Measurements from ENCODE around the gene CCL17. TPM values are rescaled to one million over a fixed set of nuclear protein-coding genes. Genes with fewer than 3 reads are reported as not detected.

The CCL17 gene
- not detected in 2 replicates for total RNA-seq

GRCh38 chr16:57403965-57404817, at the start of gene CCL17:
TSS of gene CCL17 (plus strand) at chr16:57404767. CDS start at chr16:57413933, 9,166 bp downstream.

DNA sequence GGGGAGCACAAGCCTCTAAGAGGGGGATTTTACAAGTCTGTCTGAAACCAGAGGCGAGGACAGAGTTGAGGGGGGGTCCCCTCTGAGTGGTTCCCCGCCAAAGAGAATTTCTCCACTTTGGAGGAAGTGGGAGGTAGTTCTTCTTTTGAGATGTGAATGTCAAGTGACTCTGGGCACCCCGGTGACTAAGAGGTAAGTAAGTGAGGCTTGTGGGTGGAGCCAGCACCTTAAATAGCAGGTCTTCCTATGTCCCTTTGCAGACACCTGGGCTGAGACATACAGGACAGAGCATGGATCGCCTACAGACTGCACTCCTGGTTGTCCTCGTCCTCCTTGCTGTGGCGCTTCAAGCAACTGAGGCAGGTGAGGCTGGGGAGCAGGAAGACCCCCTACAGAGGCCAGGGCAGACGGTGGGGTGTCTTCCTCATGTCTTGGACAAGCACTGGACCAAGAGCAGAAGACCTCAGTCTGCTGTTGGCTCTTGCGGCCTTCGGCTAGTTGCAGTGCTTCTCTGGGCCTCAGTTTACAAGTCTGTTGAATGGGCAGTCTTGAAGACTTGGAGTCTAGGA, 46.0 kb upstream of the CCL17 start, which contains the start of gene CCL22:
Gene CCL22 (plus strand): TSS at position 257 of the 569 bp plus-strand sequence. CDS start 34 bp downstream, at position 291.

DNA sequence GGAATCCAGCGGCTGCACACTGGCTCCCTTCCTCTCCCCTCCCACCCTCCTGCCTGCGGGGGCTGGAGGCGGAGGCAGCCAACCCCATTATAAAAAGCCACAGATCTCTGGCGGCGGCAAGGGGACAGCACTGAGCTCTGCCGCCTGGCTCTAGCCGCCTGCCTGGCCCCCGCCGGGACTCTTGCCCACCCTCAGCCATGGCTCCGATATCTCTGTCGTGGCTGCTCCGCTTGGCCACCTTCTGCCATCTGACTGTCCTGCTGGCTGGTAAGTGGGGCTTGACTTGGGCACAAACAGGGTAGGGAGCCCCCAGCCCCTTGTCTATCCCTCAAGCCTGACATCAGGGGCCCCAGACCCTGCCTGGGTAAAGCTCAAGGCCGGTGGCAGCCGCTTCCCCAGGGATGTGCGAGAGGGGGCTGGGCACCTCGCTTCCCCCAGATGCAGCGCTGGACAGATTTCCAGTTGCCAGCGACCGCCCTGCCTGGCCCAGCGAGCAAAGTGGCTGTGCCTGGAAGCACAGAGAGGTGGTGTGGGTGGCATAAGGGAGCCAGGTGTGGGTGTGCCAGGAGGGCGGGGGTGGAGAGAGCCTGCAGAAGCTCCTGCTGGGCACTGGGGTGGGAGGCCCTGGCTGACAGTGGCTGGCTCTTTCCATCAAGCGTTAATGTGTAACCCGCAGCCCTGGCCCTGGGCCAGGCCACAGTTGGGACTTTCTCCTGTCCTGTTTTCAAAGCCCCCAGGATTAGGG, 32.0 kb upstream of the CCL17 start, which contains the start of gene CX3CL1:
Gene CX3CL1 (plus strand): TSS at position 119 of the 745 bp plus-strand sequence. CDS start 79 bp downstream, at position 198.

GRCh38 chr16:57447186-57447962, 42.8 kb downstream of the CCL17 start, which contains the start of the genes CIAPIN1 and COQ9:
TSS of gene CIAPIN1 (minus strand) at chr16:57447385. CDS start at chr16:57440928, 6,457 bp downstream.
TSS of gene COQ9 (plus strand) at chr16:57447479. CDS start at chr16:57447506, 27 bp downstream.

GRCh38 chr16:57462209-57462977, 57.8 kb downstream of the CCL17 start, which contains the start of gene POLR2C:
TSS of gene POLR2C (plus strand) at chr16:57462679. CDS start at chr16:57462725, 46 bp downstream.

Other genes with a start within 250 kb of the CCL17 start
- gene PSME3IP1, start 218.7 kb upstream of the CCL17 start, total RNA-seq: 52.6 and 52.9 TPM in 2 replicates
- 33.4 and 37.3 TPM in 2 replicates for gene RSPRY1, start 218.4 kb upstream of the CCL17 start, total RNA-seq
- gene ARL2BP, start 159.5 kb upstream of the CCL17 start, total RNA-seq: 59.6 and 62.4 TPM in 2 replicates
- gene PLLP, start 120.1 kb upstream of the CCL17 start, total RNA-seq: 0.91 TPM in 1 of 2 replicates, not detected in the other
- gene CCL22, start 46.0 kb upstream of the CCL17 start, total RNA-seq: not detected in 2 replicates
- 0.91 TPM in 1 of 2 replicates, not detected in the other for gene CX3CL1, start 32.3 kb upstream of the CCL17 start, total RNA-seq
- 43.2 and 43.6 TPM in 2 replicates for gene CIAPIN1, start 42.6 kb downstream of the CCL17 start, total RNA-seq
- 27.2 and 44.6 TPM in 2 replicates for gene COQ9, start 42.7 kb downstream of the CCL17 start, total RNA-seq
- gene POLR2C, start 57.9 kb downstream of the CCL17 start, total RNA-seq: 111 and 116 TPM in 2 replicates
- 26.4 and 29.0 TPM in 2 replicates for gene DOK4, start 81.7 kb downstream of the CCL17 start, total RNA-seq
- gene CCDC102A, start 131.8 kb downstream of the CCL17 start, total RNA-seq: 12.5 and 18.7 TPM in 2 replicates
- gene ADGRG5, start 137.9 kb downstream of the CCL17 start, total RNA-seq: not detected in 2 replicates
- 1.4 and 8.5 TPM in 2 replicates for gene ADGRG1, start 223.9 kb downstream of the CCL17 start, total RNA-seq

All from epithelial cell of alveolus of lung (primary cell).